ENCODE measurements around the gene PSMG3.
A peak's percentile ranks its signal among the peaks of the same experiment; 100 is the strongest.
"Not testable (repeated sequence)": the region's sequence is repeated elsewhere in the genome, so short reads cannot be mapped to it uniquely, and the experiment has no call there.

PSMG3 gene

DNA sequence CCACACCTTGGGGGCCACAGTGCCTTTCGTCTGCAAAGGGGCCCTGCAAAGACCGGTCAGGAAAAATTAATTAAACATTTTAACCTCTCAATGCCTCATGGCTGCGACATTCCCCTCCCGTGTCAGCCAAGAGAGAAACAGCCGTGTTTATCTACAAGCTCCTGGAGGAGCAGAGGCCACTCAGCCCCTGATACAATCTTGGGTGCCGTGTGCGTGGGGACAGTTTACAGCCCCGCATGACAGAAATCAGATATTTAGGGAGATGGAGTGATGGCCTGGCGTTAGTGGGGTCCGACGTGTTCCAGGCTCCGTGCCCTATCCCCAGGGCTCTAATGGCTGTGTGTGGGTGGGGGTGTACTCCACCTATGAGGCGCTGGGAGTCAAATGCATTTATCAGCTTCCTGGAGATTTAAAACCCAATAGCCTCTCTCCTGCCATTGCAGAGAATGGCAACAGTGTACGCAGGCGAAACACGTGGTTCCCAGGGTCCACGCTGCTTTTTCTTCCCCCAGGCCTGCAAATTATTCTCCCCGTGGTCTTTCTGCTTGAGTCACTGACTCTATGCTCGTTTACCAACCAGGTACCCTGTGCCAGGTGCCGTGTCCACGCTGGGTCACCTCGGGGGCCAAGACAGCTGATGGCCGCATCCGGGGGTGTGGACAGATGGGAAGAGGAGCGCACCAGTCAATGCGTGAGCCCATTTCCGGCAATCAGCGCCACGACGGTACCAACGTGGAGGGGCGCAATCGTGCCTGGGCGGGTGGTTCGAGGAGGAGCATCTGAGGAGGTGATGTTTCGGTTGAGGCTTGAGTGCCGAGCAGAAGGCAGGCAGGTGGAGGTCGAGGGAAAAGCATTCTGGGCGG, 26.6 kb upstream of the PSMG3 start:
- no peak for DNase-seq

DNA sequence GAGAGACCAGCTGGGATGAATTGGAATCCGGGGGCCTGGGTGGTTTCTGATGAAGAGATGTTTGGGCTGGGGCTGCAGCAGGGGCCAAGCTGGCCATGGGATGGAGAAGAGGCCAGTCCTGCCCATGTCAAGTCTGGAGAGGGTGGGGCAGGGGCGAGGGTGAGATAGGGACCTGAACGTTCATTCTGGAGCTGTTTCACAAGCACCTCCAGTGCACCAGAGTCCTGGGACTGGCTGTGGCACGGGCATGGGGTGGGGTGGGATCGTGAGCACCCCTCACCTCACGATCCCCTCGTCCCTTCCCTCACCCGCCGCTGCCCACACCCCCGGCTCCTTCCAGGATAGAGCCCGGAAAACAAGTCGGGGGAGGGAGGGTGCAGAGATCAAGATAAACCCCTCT, 25.8 kb upstream of the PSMG3 start:
- no peak for DNase-seq

DNA sequence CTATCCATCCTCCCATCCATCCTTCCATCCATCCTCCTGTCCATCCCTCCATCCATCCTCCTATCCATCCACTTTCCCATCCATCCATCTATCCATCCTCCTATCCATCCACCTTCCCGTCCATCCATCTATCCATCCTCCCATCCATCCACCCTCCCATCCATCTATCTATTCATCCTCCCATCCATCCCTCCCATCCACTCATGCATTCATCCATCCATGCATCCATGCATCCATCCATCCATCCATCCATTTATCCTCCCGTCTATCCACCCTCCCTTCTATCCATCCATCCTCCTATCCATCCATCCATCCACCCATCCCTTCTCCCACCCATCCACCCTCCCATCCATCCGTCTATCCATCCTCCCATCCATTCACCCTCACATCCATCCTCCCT, 25.2 kb upstream of the PSMG3 start:
- DNase-seq, result no peak

DNA sequence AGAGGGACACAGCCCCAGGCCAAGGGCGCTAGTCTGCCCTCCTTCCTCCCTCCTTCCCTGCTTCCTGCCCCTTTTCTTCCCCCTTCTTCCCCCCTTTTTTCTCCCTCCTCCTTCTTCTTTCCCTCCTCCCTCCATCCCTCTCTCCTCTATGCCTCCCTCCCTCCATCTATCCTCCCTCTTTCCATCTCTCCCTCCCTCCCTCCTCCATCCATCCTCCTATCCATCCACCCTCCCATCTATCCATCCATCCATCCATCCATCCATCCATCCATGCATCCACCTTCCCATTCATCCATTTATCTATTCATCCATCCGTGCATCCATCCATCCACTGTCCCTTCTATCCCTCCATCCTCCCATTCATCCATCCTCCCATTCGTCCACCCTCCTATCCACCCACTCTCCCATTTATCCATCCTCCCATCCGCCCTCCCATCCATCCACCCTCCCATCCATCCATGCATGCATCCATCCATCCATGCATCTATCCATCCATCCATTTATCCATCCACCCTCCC, 24.1 kb upstream of the PSMG3 start:
- DNase-seq, result no peak

DNA sequence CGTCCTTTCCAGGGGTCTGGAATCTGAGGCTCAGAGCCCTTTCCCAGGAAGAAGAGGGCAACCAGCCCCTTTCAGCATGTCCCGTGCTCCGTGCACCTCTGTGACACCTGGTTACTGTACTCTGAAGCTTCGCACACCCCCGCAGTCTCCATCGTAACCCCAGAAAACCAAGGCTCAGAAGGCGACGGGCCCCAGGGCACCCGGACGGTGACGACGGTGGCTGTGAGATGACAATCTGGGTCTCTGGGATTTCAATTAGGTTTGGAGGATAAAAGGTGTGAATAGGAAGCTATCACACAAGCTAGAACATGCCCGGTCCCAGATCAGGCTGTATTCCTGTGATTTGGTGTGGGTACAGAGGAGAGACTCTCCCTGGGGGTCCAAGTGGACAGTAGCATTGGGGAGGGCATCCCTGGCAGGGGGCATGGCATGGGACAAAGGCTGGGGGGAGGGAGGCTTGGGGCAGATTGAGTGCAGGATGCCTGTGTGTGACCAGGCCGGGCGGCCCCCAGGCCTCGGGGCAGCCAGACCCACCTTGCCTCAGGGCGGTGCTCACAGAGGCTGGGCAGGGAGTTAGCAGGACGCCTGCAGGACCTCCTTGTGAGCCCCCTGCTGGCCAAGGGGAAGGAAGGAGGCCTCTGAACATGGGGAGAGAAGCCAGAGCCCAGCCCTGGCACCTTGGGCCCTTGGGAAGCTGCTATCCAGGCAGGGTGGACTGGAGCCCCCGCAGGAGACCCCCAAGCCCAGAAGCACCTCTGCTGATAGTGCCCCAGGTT, 23.4 kb upstream of the PSMG3 start:
- DNase-seq, result no peak

DNA sequence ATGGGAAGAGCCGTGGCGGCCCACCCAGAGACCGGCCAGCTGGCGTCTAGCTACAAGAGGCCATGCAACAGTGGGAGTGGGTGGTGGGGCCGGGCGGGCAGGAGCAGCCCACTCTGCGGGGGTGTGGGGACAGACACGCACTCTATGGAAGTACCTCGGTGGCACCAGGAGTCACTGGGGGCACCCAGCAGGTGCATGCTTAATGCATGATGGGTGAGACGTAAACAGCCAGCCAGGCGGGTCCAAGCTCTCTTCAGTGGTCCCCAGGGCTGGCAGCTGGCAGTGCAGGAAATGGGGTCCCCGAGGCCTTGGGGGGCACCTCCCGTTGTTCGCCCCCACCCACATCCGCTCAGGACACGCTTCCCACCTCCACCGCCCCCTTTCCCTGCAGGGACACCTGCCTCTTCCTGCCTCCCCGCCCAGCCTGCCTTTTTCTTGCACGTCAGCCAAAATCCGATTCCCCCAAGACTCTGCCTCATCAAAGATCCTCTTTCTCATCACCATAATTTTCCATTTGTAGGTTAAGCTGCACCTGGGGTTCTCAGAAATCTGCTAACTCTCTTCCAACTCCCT, 22.6 kb upstream of the PSMG3 start:
- no peak for DNase-seq

DNA sequence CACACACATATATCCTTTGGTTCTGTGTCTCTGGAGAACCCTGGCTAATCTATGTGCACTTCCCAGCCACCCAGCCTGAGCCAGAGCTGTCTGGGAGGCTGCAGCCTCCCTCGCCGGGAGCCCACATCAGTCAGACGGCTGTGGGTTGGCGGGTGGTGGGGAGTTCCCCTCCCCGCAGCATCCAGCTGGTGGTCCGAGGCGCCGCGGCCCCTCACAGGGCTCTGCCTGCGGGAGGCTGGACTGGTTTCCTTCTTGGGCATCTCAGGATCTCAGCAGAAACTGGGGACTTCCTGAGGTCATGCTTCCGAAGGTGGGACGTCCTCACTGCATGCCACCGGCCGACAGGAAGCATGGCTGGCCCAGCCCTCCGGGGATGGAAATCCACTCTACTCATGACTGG, 22.0 kb upstream of the PSMG3 start:
- DNase-seq, result no peak

- DNase-seq, result no peak
Observed at GRCh38 chr7:1591396-1591795, 21.6 kb upstream of the PSMG3 start.

DNA sequence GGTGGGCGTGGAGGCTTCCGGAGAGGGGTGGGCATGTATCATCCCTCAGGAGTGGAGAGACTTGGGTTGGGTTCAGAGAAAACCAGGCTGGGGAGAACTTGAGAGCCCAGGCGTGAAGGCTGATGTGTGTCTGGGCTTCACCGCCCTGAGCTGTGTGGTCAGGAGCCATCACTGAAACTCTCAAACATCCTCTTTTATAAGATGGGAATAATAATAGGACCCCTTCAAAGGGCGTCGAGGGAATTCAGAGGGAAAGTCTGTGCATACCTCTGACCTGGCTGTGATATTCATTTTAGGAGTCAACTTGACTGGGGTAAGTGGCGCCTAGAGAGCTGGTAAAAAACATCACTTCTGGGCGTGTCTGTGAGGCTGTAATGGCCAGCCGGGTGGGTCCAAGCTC, 21.1 kb upstream of the PSMG3 start:
- DNase-seq, result no peak

DNA sequence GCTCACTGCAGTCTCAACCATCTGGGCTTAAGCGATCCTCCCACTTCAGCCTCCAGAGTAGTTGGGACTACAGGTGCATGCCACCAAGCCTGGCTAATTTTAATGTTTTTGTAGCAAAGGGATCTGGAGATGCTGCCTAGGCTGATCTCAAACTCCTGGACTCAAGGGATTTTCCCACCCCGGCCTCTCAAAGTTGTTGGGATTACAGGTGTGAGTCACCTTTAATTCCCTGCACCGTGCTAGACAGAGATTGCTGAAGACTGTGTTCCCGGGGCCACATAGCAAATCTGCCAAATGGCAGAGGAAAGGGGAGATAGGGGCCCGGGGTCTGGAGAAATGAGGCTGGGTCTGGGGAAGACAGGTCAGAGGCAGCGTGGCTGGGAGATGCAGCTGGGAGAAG, 20.6 kb upstream of the PSMG3 start:
- DNase-seq, result no peak

DNA sequence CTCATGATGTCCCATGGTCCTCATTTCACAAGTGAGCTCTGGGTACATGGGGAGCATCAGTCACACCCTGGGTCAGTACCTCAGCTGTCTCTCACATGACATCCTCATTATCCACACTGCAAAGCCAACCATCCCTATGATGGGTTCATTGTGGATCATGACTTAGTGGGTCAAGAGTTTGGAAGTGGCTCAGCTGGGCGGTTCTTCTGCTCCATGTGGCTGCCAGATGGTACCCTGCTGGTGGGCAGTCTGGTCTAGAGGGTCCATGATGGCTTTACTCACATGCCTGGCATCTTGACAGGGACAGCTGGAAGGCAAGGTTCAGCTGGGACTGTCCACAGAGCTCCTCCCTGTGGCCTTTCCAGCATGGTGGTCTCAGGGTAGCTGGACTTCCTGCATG, 19.1 kb upstream of the PSMG3 start:
- DNase-seq, result no peak

DNA sequence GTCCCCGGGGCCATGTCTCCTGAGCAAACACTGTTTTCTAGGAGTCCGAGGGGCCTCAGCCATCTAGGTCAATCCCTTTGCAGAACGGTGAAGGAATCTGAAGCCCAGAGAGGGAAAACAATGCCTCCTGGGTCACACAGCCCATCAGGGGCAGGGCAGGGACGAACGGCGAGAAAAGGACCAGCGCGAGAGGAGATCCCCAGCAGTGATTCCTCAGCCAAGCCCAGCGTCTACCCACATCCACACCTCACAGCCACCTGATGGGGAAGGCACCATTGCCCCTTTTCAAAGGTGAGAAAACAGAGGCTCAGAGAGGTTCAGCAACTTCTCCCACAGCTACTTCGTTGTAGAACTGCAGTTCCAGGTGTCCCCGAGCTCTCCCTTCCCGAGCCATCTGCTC, 17.9 kb upstream of the PSMG3 start:
- DNase-seq, result no peak

DNA sequence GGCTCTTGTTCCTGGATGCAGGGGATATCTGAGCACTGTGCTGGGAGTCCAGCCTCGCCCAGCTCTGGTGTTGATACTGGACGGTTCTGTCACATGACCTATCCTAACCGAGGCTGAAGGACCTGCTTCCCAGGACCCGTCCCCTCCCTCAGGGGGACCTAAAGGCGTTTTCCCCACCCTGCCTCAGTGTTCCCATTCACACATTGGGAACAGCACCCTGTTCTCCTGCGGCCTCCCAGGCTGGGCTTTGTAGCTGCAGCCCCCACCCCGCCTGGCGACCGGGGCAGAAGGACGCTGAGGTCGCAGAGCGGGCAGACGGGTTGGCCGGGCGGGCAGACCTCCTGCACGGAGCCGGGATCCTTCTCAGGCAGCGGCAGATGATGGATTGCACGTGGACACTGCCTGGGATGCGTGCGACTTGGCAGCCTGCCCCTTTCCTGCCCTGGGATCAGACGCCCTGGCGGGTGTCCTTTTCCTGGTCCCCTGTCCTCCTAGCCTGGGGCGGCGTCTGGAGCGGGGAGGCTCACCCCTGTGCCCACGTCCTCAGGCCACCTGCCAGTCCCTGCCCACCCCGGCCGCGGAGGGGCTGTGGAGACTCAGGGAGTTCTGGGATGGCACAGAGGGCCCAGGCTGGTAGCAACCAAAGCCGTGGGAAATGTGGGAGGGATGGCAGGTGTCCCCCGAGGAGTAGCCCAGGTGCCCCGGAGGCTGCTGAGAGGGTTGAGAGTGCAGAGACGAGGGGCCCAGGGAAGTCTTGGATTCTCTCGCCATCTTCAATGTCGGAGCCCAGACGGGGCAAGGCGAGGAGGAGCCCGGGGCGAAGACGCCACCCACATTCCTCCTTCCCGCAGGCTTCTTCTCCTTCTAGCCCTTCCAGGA, 17.2 kb upstream of the PSMG3 start:
- DNase-seq, result no peak

DNA sequence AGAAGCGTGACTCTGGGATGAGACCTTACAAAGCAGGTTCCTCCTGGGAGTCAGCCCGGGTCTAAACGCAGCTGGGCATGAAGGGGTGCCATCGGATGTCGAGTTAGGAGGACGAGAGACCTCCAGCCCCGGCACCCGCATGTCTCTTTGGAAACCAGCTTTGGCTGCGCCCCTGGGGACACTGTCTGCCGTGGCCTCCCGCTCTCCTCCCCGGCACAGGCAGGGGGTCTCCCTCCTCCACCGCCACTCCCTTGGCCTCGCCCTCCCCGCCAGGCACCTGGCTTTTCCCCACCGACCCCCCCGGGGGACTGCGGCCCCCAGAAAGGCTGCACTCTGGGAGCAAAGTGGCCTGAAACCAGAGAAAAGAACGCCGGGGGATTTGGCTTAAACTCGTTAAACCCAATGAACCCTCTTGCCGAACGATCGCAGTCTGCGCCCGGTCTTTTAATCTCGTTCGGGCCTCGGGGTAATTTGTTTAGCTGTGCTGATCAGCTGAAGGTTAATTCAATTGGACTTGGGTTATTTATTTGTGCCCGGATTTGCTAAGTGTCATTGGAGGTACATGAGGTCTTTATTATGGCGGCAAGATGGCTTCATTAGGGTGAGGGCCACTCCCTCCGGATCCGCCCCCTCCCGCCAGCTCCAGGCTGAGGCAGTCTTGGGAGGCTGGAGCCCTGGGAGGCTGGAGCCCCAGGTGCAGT, 16.4 kb upstream of the PSMG3 start:
- no peak for DNase-seq

- DNase-seq, result no peak
Observed at GRCh38 chr7:1585142-1585981, 15.5 kb upstream of the PSMG3 start.

DNA sequence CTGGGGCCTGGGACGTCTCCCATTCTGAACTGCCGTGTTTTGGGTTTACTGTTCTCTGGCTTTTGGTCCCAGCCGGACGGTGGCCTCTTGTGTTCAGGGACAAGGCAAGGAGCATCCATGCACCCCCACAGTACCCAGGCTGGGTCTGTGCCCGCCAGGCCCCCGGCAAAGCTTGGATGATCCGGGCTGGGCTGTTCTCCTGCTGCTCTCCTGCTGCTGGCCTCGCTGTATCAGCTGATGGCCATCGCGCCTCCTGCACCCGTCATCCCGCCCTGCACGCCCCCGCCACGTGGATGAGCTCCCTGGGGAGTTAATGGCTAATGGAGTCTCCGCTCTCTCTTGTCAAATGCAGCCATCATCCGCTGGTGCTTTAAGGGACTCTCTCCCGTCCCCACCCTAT, 14.9 kb upstream of the PSMG3 start:
- no peak for DNase-seq

DNA sequence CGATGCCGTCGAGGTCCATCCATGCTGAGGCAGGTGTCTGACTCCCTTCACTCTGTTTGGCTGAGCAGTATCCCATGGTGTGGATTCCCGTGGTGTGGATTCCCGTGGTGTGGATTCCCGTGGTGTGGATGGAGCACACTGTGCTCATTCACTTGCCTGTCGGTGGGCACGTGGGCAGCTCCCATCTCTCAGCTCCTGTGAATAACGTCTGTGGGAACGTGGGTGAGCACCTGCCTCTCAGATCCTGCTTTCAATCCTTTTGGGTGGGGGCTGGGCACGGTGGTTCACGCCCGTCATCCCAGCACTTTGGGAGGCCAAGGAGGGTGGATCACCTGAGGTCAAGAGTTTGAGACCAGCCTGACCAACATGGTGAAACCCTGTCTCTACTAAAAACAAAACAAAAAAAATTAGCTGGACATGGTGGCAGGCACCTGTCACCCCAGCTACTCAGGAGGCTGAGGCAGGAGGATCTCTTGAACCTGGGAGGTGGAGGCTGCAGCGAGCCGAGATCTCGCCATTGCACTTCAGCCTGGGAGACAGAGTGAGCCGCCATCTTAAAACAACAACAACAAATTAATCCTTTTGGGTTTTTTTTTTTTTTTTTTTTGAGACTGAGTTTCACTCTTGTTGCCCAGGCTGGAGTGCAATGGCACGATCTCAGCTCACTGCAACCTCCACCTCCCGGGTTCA, 13.6 kb upstream of the PSMG3 start:
- DNase-seq, result not testable (repeated sequence)

DNA sequence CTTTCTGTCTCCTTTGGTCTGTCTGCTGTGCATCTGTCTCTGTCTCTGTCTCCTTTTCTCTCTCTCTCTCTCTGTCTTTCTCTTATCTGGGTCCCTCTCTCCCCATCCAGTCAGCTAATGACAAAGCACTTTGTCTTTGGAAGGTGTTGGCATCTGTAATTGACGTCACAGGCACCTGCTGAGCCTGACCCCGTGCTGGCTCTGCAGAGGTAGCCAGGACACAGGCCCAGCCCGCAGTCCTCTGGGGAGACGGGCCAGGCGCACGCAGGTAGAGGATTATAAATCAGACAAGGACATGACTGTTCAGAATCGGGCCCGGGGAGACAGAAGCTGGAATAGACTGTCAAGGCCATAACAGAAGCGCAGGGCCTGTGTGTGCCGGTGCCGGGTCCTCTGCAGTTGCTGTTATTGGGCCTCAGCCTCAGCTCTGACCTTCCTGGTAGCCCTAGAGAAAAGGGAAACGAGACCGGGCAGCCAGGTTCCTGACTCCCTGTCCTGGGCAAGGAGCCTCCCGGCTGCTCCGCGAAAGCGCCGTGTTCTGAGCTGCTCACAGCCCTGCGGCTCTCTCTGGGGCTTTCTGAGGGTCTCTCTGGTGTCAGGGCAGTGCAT, 10.7 kb upstream of the PSMG3 start:
- DNase-seq, result no peak

- DNase-seq, result peak; percentile 89
Observed at GRCh38 chr7:1579481-1580421, 9.9 kb upstream of the PSMG3 start.
